Prostate gland (tissue), 2 donors: ENCODE measurements around the gene AUTS2. TPM values are rescaled to one million over a fixed set of nuclear protein-coding genes. Genes with fewer than 3 reads are reported as not detected.

Experiments
- DNase-seq: peaks from one replicate; pipeline ENCODE4 v3.0.0-alpha.2; 2019; ENCODE audit warnings: low spot score
- H3K27ac ChIP-seq, 2 donors: fragments of 200-600 bp; sonication (generic); 2 replicates each; pipeline ENCODE4 v1.5.1; 2017 to 2019
- H3K27me3 ChIP-seq: fragments of 200-600 bp; sonication (generic); replicated peaks from 2 replicates; pipeline ENCODE4 v1.5.1; 2019; ENCODE audit not compliant: insufficient read depth
- H3K36me3 ChIP-seq, 2 donors: fragments of 200-600 bp; sonication (generic); 1 replicate in 1 of 2; 2 replicates in 1 of 2; pipeline versions ENCODE4 v1.5.1 to v1.8.1; 2017 to 2019
- H3K4me1 ChIP-seq: fragments of 200-600 bp; sonication (generic); replicated peaks from 2 replicates; pipeline ENCODE4 v1.5.1; 2019
- H3K4me3 ChIP-seq, 2 donors: fragments of 200-600 bp; sonication (generic); 2 replicates each; pipeline ENCODE4 v1.5.1; 2017 to 2019
- H3K9me3 ChIP-seq: fragments of 200-600 bp; sonication (generic); 2 replicates; pipeline ENCODE4 v1.5.1; 2017
- CTCF ChIP-seq, 4 experiments: fragments of 200-600 bp in 2 of 4; fragments of 450-650 bp in 2 of 4; sonication (generic) in 2 of 4; IDR thresholded peaks; 1 replicate in 3 of 4; 2 replicates in 1 of 4; pipeline ENCODE4 v1.5.1; 2016 to 2019; ENCODE audit warnings: antibody characterized with exemption in 4 of 4, mild to moderate bottlenecking in 2 of 4, moderate library complexity in 2 of 4
- POLR2A ChIP-seq: fragments of 450-650 bp; IDR thresholded peaks from one replicate; pipeline ENCODE4 v1.6.1; 2016; ENCODE audit warnings: antibody characterized with exemption, mild to moderate bottlenecking
- POLR2AphosphoS5 ChIP-seq: sonication (generic); formaldehyde crosslinking; IDR thresholded peaks from one replicate; pipeline ENCODE4 v1.6.1; 2017; ENCODE audit warnings: antibody characterized with exemption
- WGBS: methylation state at CpG from one replicate; pipeline ENCODE4 v1.1.5; 2018; 5-methylcytosine and 5-hydroxymethylcytosine counted together
- intact Hi-C: fragments of 100-400 bp; cut with DNase I; formaldehyde crosslinking; loops from one replicate; pipeline ENCODE4 v1.14.2; 2022
- total RNA-seq, 2 donors: library from RNA; depleted of rRNA; stranded (reverse); fragments of >200 nt; gene quantifications; one replicate each; pipeline ENCODE4 v1.1.0, GENCODE V29; 2016

The AUTS2 gene
- total RNA-seq, 2 donors from 2014 or later = 25.0 to 55.2 TPM

- DNase-seq = no peak
- H3K27ac ChIP-seq = no peak overlapping the region
- TF ChIP-seq POLR2AphosphoS5 = no peak
- no peak for TF ChIP-seq CTCF (IDR thresholded peaks at IDR 0.05)
- TF ChIP-seq POLR2A = no peak
Observed at GRCh38 chr7:69608878-69609277, 10.6 kb downstream of the AUTS2 start.

GRCh38 chr7:69609541-69610373 is 11.5 kb downstream of the AUTS2 start:
- WGBS = 75% methylated on average over 5 of the region's 5 CpGs
- intact Hi-C loops = no loop called here
- Histone ChIP-seq H3K9me3 (no peaks in the 10 kb centered on the region), H3K27ac (no peak overlapping the region), H3K4me3 (no peak overlapping the region), H3K4me1 (no peaks in the 10 kb centered on the region), H3K36me3 (no peaks in the 10 kb centered on the region), H3K27me3 (no peaks in the 10 kb centered on the region)
- no peak for TF ChIP-seq POLR2AphosphoS5
- DNase-seq = no peak

More at GRCh38 chr7:69608878-69609277, 10.6 kb downstream of the AUTS2 start:
- intact Hi-C loops = no loop called here
- H3K9me3 ChIP-seq = no peaks in the 10 kb centered on the region
- H3K4me3 ChIP-seq = no peak overlapping the region
- WGBS = 68% methylated on average over 1 of the region's 1 CpG
- no peaks in the 10 kb centered on the region for H3K4me1 ChIP-seq
- H3K27me3 ChIP-seq = no peaks in the 10 kb centered on the region
- no peaks in the 10 kb centered on the region for H3K36me3 ChIP-seq

GRCh38 chr7:69610374-69611084 is 12.3 kb downstream of the AUTS2 start:
- no peak for TF ChIP-seq POLR2A
- no peak for TF ChIP-seq POLR2AphosphoS5
- TF ChIP-seq CTCF (IDR thresholded peaks at IDR 0.05) = no peak
- H3K4me1 ChIP-seq = no peaks in the 10 kb centered on the region
- H3K27ac ChIP-seq = no peak overlapping the region
- no peaks in the 10 kb centered on the region for H3K27me3 ChIP-seq
- no peak for DNase-seq
- no peaks in the 10 kb centered on the region for H3K9me3 ChIP-seq
- intact Hi-C loops = no loop called here
- H3K36me3 ChIP-seq = no peaks in the 10 kb centered on the region
- 66% methylated on average over 8 of the region's 8 CpGs for WGBS
- no peak overlapping the region for H3K4me3 ChIP-seq

- Histone ChIP-seq H3K4me3 (no peak overlapping the region), H3K27ac (no peak overlapping the region), H3K9me3 (no peaks in the 10 kb centered on the region), H3K27me3 (no peaks in the 10 kb centered on the region), H3K4me1 (no peaks in the 10 kb centered on the region), H3K36me3 (no peaks in the 10 kb centered on the region)
- intact Hi-C loops = no loop called here
- DNase-seq = no peak
- no peak for TF ChIP-seq POLR2A
- TF ChIP-seq CTCF (IDR thresholded peaks at IDR 0.05) = no peak
- no peak for TF ChIP-seq POLR2AphosphoS5
- 87% methylated on average over 3 of the region's 3 CpGs for WGBS
Observed at GRCh38 chr7:69612981-69613380, 14.7 kb downstream of the AUTS2 start.

- Histone ChIP-seq H3K27ac (no peak overlapping the region), H3K4me1 (no peaks in the 10 kb centered on the region), H3K36me3 (no peaks in the 10 kb centered on the region), H3K9me3 (no peaks in the 10 kb centered on the region), H3K4me3 (no peak overlapping the region), H3K27me3 (no peaks in the 10 kb centered on the region)
- DNase-seq = no peak
- WGBS = 91% methylated on average over 2 of the region's 2 CpGs
- TF ChIP-seq POLR2AphosphoS5 (no peak), POLR2A (no peak), CTCF (IDR thresholded peaks at IDR 0.05) (no peak)
- intact Hi-C loops = no loop called here
Observed at GRCh38 chr7:69613846-69614245, 15.6 kb downstream of the AUTS2 start.
